Measurements from ENCODE around the gene RMND1.
"Not testable (repeated sequence)": the region's sequence is repeated elsewhere in the genome, so short reads cannot be mapped to it uniquely, and the experiment has no call there.

The RMND1 gene, protein sequence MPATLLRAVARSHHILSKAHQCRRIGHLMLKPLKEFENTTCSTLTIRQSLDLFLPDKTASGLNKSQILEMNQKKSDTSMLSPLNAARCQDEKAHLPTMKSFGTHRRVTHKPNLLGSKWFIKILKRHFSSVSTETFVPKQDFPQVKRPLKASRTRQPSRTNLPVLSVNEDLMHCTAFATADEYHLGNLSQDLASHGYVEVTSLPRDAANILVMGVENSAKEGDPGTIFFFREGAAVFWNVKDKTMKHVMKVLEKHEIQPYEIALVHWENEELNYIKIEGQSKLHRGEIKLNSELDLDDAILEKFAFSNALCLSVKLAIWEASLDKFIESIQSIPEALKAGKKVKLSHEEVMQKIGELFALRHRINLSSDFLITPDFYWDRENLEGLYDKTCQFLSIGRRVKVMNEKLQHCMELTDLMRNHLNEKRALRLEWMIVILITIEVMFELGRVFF

DNA sequence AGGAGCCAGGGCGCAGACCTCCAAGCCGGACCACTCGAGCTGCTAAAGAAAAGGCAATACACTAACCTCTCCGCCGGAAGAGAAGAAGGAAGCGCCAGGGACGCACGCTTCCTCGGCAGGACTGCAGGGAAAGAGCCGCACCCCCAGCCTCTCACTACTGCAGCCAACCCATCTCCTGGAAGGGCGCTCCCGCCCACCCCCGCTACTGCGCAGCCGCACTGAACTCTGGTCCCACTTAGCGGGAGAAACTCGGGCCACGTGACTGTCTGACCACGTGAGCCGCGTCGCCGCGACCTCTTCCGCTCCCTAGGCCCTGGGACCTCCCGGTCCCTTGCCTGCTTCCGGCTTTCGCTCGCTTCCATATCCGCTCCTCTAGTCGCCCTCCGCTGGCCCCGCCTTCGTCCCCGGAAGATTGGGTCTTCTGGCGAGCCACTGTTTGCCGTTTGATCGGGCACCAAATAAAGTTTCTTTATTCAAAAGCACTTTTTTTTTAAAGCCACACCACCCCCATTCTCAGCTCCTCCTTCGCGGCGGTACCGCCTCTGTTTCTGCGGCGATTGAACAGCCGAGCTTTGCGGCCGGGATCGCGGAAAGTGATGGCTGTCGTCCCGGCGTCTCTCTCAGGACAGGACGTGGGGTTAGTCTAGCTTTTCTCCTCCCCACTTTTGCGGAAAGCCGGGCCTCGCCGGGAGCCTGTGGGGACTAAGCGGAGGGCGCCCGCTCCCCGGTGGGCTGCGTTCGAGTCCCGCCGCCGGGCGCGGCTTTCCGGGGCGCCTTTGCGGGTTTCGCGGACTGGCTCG, at the start of gene RMND1:
RMND1 (minus strand) TSS at position 177 of the 800 bp plus-strand sequence. CDS start 6,315 bp downstream, outside the sequence.
- DNase-seq, result peak; percentile 100

DNA sequence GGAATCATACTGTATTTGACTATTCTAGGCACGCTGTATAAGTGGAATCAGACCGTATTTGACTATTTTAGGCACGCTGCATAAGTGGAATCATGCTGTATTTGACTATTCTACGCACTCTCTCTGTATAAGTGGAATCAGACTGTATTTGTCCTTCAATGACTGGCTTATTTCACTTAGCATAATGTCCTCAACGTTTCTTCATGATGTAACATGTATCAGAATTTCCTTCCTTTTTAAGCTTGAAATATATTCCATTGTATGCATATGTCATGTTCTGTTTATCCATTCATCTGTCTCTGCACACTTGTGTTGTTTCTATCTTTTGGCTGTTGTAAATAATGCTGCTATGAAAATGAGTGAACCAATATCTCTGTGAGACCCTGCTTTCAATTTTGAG, 47.6 kb upstream of the RMND1 start:
- no peak for DNase-seq

DNA sequence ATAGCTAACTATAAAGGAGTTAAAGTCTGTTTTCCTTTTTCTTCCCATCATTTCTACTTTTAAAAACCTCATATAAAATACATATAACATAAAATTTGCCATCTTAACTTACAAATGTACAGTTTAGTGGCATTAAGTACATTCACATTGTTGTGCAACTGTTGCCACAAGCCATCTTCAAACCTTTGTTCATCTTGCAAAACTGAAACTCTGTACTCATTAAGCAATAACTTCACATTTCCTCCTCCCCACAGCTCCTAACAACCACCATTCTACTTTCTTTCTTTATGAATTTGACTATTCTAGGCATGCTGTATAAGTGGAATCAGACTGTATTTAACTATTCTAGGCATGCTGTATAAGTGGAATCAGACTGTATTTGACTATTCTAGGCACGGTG, 46.4 kb upstream of the RMND1 start:
- DNase-seq, result no peak

DNA sequence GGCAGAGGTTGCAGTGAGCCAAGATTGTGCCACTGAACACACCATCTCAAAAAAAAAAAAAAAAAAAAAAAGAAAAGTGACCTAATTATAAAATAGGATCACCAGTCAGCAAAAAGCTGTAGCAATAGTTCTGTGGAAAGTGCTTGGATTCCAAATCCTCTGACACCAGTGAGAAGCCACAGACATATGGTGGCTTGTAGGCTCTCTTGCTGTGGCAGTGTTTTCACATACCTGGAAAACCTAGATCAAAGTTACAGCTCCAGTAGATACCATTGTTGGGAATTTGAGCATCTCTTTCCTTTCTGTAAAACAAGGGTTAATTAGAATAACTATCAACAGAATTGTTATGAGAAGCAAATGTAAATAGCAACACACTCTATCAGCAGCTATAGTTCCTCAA, 46.0 kb upstream of the RMND1 start:
- no peak for DNase-seq

DNA sequence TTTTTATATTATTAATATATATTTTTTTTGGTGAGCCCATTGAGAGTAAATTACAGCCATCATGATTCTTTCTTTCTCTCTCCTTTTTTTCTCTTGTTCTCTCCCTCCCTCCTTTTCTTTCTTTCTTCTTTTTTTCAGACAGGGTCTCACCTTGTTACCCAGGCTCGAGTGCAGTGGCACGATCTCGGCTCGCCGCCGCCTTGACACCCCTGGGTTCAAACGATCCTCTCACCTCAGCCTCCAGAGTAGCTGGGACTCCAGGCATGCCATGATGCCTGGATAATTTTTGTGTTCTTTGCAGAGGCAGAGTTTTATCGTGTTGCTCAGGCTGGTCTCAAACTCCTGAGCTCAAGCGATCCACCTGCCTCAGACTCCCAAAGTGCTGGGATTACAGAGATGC, 43.5 kb upstream of the RMND1 start:
- no peak for DNase-seq

DNA sequence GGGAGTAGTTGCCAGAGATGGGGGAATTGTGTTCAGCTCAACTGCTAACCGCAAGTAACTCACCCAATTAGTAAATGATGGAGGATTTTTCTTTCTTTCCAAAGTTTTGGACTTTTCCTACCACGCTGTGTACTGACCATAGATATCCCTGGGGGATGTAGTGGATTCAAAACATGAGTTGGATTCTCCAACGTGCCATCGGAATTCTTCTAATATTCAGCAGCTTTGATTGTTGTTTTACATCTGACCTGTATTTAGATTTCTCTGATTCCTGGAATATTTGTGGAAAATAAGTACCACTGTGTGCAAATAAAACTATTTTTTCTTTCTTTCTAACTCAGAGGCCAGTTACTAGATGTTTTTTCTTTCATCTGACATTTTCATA, 43.0 kb upstream of the RMND1 start:
- DNase-seq, result no peak

DNA sequence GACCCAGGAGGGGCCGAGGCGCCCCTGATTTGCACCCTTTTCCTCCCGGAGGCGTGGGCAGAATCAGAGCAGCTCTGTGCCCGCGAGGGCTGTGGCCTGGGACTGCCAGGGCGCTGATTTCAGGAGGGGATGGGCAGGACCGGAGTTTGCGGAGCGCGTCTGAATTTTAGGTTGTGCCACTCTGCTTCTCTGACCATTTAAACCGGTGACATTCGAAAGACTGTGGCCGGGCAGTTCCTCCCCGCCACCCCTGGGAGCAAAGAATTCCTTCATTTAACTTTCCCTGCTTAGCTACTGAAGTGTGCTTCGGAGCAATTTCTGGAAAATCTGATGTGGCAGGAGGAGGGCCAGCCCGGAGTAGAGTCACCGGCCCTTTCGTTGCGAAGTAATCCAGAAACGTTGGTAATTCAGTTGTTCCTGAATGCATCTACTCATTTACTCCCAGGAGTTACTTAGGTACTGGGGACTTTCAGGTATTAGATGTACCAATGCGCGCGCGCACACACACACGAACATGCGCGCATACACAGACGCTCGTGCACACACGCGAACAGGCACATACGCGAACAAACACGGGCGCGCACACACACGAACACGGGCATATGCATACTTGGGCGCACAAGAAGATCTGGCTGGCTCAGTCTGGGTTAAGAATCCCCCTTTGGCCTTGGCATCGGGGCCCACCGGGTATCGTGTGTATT, 42.5 kb upstream of the RMND1 start:
- no peak for DNase-seq

DNA sequence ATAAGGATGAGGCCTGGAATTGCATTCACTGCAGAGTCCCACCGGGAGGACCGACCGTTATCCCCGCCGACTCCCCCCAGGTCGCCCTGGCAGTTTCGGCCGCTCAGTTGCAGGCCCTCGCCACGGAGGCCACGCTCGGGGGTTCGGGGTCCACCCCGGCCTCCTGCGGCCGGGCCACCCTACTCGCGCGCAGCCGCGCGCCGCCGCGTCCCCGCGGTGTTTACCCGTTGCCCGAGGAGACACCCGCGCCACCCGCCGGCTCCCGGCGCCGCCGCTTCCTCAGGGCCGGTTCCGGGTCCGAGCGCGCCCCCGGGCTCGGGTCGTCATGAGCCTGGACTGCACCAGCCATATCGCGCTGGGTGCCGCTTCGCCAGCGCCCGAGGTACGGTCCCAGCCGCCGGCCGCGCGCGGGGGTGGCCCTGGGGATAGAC, 41.9 kb upstream of the RMND1 start, which contains the start of gene CCDC170:
CCDC170 (plus strand) TSS at position 214 of the 431 bp plus-strand sequence; CDS start at position 326, 112 bp downstream.
- DNase-seq, result no peak

DNA sequence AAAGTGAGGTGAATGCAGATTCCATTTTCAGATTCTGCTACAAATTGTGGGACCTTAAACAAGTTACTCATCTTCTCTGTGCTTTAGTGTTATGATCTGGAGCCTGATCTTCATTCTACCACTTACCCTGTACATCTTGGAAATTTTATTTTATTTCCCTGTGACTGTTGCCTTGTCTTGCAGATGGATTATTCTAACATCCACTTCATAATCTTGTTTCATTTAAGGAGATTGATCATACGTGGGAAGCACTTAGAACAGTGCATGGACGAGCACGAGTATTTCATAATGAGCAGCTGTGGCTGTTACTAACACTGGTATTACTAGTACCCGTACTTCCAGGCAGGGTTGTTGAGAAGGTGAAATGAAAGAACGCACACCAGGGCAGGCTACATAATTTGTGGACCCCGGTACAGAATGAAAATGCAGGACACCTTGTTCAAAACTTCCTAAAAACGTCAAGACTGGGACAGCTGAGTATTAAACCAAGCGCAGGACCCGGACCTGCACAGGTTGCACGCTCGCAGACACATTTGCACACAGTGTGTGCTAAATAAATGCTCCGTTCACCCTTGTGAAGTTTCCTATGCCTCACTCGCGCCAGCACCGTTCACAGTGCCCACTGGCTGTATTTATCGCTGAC, 41.4 kb upstream of the RMND1 start:
- DNase-seq, result no peak

DNA sequence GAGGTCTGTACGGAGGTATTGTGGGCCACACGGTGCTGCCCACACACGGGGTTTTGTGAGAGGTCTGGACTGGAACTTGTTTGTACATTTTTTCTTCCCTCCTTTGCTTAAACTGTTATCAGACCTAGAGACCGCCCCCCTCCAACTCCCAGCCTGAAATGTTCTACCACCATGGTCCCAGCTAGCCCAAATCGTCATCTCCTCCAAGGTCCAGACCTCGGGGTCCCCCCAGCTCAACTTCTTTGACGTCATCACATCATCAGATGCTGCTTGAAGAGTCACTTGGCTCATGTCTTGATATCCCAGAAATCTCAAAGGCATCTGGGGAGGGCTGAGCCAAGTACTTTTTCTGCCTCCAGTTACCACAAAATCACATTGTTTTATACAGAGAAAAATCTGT, 39.1 kb upstream of the RMND1 start:
- no peak for DNase-seq

DNA sequence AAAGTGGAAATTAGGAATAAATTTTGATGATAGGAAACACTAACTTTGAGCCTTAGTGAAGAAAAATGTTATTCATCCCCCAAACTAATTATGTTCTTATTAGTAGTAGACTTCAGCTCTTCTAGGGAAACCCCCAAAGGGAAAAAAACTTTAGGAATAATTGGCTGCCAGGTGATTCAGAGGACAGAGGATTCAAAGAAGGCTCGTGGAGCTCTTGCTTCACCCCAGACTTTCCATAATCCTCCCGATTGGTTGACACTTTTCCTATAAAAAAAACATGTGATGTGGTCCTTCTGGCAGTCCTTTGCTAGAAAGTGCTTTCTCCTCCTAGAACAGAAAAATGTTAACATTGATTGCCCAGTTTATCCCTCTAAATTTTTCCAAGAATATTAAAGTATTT, 36.3 kb upstream of the RMND1 start:
- DNase-seq, result no peak

DNA sequence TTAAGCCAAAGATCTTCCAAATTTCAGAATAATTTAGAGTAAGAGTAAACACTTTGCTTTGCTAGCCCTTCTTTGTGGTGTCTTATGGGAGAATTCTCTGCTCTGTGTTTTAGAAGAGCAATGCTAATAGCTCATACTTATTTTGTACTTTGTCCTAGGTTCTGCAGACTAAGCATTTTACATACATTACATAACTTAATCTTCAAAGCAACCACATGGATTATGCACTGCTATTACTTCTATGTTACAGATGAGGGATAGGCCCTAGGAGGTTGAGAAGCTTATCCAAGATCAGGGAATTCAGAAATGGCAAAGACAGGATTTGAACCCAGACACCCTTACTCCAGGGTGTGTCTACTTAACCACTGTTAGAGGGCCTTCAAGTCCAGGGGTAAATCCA, 32.1 kb upstream of the RMND1 start:
- no peak for DNase-seq

DNA sequence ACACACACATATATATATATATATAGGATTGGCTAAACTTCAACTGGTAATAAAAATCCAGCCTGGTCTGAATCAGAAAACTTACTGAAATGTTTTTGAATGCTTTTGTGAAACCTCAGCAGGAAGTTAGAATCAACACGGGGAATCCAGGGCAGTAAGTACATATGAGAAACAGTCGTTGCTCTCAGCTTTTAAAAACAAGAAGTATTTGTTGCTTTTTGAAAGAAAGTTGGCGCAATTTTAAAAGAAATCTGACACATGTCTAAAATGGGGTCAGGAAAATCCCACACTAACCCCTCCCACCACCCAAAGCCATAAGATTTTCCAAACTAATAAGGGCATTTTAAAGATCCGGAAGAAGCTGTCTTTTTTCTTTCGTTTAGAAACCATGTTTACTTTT, 30.4 kb upstream of the RMND1 start:
- DNase-seq, result peak; percentile 12

DNA sequence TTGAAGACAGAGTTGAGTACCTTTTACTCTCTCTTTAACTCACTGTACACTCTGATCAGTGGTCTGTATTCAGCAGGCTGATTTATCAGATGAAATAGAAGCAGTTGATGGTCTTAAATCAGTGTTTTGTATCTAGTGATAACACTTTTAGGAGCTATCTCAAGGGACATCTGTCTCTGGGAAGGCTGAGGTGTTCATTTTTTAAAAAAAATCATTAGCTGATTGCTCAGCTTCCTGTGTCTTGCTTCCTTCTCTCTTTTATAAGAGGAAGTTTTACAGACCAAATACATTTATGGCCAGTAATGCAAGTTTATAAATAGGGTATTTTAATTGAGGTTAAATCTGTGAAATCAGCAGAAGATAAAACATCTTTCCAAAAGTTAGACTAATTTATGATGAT, 29.9 kb upstream of the RMND1 start:
- no peak for DNase-seq

DNA sequence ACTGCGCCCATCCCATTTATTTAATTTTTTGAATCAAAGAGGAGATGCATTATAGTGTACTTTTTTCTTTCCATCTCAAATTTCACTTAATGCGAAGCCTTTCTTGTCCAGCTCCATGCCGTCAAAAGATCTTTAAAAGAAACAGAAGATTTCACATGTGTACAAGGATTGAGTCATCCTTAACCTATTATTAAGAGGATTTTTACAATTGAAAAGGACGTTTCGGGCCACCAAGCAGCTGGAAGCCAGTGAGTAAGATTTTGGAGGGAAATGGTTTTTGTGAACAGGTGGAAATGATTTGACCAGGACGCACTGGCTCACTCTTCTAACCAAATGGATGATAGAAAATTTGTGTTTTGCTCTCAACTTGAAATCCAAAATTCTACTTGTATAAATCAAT, 26.7 kb upstream of the RMND1 start:
- no peak for DNase-seq

DNA sequence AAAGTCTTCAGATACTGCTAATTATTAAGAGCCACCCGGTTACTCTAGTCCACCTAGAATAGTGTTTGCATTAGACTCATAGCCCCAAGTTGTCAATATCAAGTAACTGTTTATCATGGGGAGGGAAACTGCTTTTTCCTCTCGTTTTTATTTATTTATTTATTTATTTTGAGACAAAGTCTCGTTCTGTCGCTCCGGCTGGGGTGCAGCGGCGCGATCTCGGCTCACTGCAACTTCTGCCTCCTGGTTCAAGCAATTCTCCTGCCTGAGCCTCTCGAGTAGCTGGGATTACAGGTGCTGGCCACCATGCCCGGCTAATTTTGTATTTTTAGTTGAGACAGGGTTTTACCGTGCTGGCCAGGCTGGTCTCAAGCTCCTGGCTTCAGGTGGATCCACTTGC, 25.8 kb upstream of the RMND1 start:
- DNase-seq, result no peak

DNA sequence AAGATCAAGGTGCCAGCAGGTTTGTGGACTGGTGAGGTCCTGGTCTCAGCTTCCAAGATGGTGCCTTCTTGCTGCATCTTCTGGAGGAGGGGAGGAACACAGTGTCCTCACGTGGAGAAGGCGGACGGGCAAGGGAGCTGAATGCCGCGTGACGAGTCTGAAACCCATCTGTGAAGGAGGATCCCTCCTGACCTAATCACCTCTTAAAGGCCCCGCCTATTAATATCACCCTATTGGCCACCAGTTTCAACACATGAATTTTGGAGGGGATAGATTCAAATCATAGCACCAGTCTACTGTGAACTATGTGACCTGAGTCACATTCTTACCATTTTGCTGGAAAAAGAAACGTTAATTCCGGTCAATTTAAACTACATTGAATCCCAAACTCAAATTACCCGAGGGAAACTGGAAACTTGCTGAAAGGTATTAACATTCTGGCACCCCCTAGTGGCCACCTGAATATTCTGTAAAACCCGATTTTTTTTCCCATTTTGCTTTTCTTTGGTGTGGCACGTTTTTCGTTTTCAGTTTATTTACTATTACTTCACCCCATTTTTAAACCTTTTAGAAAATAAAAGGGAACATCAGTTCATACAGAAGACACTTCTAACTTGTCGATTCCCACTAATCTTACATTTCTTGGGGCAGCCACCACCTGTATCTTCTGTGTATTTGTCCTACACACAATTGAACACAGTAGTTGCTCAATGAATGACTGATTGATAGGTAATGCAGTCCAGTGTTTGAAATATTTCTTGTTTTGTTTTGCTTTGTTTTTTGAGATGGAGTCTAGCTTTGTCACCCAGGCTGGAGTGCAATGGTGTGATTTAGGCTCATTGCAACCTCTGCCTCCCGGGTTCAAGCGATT, 24.0 kb upstream of the RMND1 start:
- peak; percentile 64 for DNase-seq

DNA sequence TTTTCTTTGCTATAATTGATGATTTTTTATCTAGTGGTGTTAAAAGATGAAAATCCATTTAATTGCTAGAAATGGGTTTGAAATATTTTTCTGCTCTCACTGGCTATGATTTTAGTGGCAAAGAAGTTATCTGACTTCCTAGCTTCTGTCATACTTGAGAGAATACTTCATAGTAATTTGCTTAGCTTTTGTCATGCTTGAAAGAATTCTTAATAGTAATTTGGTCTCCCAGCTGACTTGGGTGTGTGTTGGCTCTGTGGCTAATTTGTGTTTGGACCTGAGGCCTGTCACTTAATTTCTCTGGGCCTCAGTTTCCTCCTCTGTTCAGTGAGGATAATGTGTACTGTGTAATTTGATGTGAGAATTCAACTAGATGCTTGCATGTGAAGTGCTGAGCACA, 12.8 kb upstream of the RMND1 start:
- DNase-seq, result no peak

DNA sequence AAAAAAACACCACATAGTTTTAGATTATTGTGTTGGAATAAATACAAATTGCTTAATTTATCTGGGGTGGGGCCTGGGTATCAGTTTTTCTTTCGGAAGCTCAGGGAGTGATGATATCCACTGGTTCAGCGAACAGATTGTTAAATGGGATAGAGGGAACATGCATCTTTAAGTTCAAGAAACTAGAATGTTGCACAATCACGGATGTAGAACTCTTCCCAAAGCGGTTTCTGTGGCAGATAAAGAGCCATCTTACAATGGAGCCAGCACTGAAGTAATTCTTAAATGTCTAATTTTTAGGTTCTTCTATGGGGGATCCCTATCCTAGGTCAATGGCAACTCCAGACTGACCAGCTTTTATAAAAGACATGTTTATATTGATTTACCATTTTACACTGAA, 9.7 kb upstream of the RMND1 start:
- no peak for DNase-seq

DNA sequence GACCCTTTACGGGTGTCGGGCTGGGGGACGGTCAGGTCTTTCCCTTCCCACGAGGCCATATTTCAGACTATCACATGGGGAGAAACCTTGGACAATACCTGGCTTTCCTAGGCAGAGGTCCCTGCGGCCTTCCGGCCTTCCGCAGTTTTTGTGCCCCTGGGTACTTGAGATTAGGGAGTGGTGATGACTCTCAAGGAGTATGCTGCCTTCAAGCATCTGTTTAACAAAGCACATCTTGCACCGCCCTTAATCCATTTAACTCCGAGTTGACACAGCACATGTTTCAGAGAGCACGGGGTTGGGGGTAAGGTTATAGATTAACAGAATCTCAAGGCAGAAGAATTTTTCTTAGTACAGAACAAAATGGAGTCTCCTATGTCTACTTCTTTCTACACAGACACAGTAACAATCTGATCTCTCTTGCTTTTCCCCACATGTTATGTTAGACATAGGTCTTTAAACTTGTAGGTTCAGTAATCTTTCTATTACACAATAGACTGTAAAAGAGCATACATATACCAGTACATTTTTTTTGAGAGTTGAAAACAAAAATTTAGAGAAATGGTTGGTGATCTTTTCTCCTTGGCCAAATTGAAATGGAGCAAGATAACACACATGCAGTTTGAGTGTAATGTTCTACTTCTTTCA, 3.9 kb upstream of the RMND1 start:
- DNase-seq, result not testable (repeated sequence)

DNA sequence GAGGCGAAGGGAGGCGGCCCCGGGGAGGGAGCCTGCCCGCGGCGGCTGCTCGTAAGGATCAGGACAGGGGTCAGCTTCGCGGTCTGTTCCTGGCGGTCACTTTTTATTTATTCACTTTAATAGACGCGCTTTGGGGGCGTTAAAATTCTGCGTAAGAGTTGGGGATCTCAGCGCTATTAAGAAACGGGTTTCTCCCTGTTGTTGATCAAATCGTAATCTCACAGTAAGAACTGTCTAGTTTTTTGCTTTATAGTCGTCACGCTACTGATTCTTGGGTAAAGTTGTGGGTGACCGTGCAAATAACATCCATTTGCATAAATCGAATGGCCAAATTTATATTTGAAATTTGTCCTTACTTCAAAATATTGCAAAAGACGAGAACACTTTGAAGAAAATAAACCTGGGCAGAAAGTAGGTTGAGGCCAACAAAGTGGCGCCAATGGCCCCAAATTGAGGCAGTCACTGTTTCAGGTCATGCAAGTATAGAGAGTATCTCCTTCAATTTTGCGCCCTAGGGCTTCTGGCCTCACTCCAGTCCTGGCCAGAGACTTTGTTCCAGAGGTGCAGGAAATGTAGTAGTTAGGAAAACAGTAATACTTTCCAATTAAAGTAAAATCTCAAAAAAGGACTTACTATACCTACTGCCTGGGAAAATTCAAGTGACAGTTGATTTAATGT, 963 bp upstream of the RMND1 start:
- DNase-seq, result peak; percentile 37

Measured in RPMI8226 (cell line).